ENCODE results near the gene CCDC157. TPM values are rescaled to one million over a fixed set of nuclear protein-coding genes. Genes with fewer than 3 reads are reported as not detected.

The CCDC157 gene
- total RNA-seq, 1 donor from 2014 or later = 0.77 TPM

- DNase-seq (ENCODE audit: low spot score) = no peak
These were observed 55.0 kb downstream of the CCDC157 start for GRCh38 chr22:30411780-30412179.

DNA sequence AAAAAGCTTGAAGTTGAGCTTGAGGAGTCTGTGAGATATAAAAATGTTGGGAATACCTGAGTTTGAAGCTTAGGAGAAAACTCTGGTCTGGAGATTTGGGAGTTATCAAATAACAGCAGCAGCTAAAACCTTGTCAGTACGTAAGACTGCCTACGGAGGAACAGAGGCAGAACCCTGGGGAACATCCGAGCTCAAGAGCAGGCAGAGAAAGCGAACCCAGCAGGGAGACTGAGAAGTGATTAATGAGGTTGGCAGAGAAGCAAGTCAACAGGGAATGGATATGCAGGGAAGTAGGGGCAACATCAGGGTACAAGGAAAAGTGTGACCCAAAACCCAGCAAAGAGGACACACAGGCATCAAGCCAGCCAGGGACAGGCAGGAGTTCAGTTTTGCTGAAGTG is 56.2 kb downstream of the CCDC157 start:
- DNase-seq (ENCODE audit: low spot score) = no peak

GRCh38 chr22:30413745-30414524 is 57.1 kb downstream of the CCDC157 start:
- no peak for DNase-seq (ENCODE audit: low spot score)

DNA sequence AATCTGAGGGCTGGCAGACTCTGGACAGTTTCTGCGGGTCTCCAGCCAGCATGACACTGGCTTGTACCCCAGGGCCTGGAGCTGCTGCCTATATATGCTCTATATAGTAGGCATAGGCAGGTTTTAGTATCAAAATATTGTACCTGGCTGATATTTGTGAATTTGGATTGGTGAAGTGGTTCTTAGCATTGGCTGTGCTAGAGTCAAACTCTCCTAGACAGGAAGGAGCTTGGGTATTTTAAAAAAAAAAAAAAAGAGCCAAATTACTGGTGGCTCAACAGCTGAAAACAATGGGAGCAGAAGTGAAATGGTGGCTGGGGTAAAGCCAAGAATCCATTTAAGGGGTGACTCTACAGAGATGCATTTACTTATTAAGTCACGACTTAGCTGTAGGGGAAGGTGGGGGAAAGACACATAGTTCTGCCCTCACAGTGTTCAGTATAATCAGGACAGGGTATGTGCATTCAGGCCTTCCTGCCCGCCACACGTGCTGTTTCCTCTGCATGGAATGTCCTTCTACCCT is 57.8 kb downstream of the CCDC157 start:
- no peak for DNase-seq (ENCODE audit: low spot score)

DNA sequence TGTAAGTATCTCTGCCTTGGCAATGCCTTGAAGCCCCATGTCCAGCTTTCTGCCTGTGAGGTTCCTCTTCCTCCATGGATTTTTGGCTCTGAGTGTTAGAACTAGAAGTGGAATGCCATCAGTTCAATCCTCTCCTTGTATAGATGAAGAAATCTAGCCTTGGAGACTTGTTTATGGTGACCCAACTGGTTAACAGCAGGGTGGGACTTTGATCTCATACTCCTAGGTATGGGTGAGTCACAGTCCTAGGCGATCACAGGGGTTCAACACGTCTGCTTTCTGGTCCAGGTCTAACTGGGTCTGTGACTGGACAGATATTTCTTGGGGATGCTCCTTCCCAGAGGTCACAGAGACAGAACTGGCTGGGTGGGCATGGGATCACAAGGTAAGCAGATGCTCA is 59.6 kb downstream of the CCDC157 start:
- DNase-seq (ENCODE audit: low spot score) = no peak

DNA sequence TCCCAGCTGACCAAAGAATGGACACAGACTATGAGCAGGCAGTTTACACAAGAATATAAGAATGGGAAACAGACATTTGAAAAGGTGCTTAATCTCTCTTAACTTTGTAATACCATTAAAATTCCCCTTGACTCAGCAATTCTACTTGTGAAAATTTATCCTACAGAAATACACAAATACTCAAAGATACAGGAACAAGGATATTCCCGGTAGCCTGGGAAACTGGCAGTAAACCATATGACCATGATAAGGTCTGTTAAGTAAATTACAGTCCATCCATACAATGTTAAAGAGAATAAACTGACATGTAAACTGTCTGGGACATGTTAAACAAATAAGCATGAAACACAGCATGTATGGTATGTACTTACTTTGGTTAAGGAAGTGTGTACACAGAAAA is 60.0 kb downstream of the CCDC157 start:
- no peak for DNase-seq (ENCODE audit: low spot score)

DNA sequence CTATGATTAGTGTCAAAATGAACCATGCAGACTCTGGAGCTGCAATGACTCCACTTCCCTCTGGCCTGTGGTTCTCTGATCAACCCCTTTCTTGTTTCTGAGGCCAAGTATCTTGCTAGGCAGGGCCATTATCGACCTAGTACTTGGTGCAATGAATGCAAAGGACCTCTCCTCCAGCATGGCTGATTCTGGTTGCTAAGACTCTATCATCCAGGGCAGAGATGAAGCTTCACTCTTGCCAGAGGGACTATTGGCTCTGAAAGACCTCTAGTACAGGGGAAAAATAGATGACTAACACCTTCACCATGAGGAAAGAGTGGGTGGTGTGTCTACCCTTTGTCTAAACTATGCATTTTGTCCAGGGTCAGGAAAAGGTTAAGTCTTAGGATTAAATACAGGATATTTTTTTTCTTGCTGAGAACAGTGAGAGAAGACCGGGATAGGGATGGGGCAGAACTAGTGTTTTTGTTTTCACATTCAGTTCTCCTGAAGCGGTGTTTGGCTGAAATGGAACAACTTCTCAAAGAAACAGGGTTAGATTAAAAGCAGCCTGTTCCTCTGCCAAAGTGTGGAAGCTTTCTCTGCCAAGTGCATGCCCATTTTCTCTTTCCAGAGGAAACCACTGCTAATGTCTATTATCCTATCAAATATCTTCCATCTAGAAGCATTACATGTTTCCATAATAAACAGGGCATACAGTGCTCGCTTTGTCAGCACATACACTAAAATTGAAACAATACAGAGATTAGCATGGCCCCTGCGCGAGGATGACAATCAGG is 63.7 kb downstream of the CCDC157 start:
- DNase-seq (ENCODE audit: low spot score) = no peak

DNA sequence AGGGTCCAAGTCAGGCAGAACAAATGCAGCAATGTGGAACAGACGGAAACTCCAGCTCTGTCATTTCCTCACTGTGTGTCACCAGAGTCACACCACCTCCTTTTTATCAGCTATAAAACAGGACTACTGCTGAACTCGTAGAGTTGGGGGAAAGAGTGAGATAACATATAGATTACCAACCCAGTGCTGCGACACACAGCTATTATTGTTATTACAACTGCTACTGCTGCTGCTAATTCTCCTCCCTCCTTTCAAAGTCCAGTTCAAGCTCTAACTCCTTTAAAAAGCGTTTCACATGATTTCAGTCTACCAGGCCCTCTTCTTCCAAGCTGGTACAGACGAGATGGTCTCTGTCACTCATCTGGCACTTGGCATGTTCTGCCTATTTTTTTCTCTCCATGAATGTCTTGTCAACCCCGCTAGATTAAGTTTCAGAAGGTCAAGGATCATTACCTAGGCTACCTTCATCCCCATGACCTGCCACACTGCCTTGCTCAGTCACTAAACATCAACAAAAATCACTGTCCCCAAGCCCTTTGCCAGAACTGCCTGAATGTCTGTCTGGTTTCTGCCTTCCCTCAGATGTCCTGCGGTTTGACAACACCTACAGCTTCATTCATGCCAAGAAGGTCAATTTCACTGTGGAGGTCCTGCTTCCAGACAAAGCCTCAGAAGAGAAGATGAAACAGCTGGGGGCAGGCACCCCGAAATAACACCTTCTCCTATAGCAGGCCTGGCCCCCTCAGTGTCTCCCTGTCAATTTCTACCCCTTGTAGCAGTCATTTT is 65.1 kb downstream of the CCDC157 start:
- DNase-seq (ENCODE audit: low spot score) = no peak

GRCh38 chr22:30422481-30423300 is 65.9 kb downstream of the CCDC157 start:
- DNase-seq (ENCODE audit: low spot score) = peak; percentile 92

- peak; percentile 92 for DNase-seq (ENCODE audit: low spot score)
These were observed 66.6 kb downstream of the CCDC157 start for GRCh38 chr22:30423301-30423958.

DNA sequence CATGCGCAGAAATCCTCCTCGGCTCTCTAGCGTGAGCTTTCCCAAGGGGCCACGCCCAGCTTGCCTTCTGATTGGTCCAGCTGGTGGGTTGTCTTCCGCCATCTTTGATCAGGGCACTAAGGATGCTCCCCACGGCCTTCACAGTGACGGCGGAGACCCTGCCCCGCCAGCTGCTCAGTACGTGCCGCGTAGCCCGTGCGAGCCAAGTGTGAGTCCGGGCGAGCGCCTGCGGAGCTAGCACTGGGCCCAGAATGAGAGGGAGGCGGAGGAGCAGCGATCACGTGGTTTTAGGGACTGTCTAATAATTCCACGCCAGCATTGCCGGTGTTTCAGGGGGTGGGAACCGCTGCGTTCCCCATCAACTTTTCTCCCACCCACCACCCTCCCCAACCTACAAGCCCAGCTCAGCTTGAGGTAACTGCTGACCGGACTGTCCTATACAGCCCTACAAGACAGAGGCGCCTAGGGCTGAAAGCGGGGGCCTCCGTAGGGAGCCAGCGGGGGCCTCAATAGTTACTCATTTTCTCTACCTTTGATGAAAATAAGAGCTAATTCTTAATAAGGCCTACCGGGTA is 67.2 kb downstream of the CCDC157 start:
- DNase-seq (ENCODE audit: low spot score) = peak; percentile 98

DNA sequence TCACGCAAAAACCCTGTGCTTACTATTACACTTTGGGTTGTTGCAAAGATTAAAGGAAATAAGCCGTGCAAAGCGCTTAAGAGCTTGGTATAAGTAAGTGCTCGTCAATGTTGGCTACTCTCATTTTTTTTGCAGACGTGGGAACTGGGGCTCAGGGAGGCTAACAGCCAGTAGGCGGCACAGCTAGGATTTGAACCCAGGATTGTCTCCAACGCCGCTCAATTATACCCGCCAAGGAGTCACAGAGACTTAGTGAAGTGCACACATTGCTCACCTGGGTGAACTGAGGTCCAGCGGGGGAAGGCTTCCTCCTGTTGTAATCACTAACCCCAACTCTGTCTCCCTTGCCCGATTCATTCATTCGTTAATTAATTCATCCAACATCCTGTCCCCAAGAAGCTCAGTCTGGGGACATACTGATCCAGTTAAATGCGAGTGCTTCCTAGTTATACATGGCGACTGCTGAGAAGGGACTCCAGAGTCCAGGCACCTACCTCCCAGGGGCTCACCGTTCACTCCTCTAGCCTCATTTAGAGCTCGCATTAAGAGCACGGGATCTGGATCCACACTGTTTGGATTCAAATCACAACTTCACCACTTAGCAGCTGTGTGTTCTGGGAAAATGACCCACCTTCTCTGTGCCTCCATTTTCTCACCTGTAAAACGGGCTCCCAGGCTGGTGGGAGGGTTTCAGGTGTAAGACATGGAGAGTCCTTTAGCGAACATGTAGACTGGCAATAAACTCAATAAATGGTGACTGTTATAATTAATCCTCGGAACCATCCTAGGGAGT is 67.9 kb downstream of the CCDC157 start:
- DNase-seq (ENCODE audit: low spot score) = no peak

- no peak for DNase-seq (ENCODE audit: low spot score)
These were observed 68.5 kb downstream of the CCDC157 start for GRCh38 chr22:30425327-30425615.

GRCh38 chr22:30425616-30426387 is 69.0 kb downstream of the CCDC157 start, which contains the start of gene MTFP1:
Gene MTFP1, plus strand, starts transcription at chr22:30425768. Its CDS starts 112 bp downstream, at chr22:30425880.
- DNase-seq (ENCODE audit: low spot score) = no peak
